AG09319 (cell line): ENCODE data around the gene CCDC33.

ENCODE experiments used
- DNase-seq: peaks from one replicate; pipeline ENCODE4 v3.0.0-alpha.2; 2010; ENCODE audit warnings: low read depth; ENCODE audit errors: extremely low read depth
- TF ChIP-seq, protein P1 (sequence below): IDR thresholded peaks from 2 replicates; pipeline ENCODE4 v1.5.1; 2011; ENCODE audit warnings: low read depth, mild to moderate bottlenecking, inconsistent platforms, low read length, moderate library complexity

Gene CCDC33

DNA sequence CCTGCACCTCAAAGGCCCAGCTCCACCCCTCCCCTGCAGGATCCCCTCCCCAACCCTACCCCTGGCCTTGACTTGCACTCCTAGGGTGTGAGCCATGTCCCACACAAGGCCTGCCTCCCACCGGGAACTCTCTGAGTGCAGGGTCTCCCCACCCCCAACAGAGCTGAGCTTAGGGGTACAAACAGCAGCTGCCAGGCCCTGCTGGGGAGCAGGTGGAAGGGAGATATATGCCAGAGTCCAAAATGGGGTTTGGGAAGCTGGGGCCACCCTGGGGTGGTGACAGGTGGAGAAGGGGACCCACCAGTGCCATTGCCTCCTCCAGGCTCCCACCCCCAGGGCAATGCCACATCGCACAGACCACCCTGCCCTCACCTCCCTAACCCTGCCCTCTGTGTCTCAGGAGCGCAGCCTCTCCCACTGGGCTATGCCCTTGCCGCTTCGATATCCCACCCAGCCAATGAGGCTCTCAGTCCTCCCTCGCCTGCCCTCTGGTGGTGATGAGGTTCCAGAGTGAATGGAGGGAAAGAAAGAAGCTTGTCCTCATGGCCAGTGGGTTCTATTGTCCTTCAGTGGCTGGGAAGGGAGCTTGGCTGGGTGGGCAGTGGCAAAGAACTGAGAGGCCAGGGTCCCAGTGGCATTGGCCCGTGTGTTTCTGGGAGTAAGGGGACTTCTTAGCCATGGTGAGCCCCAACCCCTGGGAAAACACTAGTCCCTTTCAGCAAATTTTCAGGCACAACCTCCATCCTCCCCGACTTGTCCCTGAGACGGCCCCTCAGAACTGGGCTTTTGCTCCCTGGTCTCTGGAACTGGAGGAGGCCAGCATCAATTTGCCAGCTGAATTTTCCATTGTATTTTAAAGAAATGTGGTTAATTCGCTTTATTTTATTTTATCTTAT, 84.5 kb downstream of the CCDC33 start:
- DNase-seq = no peak
- TF ChIP-seq, protein P1, sequence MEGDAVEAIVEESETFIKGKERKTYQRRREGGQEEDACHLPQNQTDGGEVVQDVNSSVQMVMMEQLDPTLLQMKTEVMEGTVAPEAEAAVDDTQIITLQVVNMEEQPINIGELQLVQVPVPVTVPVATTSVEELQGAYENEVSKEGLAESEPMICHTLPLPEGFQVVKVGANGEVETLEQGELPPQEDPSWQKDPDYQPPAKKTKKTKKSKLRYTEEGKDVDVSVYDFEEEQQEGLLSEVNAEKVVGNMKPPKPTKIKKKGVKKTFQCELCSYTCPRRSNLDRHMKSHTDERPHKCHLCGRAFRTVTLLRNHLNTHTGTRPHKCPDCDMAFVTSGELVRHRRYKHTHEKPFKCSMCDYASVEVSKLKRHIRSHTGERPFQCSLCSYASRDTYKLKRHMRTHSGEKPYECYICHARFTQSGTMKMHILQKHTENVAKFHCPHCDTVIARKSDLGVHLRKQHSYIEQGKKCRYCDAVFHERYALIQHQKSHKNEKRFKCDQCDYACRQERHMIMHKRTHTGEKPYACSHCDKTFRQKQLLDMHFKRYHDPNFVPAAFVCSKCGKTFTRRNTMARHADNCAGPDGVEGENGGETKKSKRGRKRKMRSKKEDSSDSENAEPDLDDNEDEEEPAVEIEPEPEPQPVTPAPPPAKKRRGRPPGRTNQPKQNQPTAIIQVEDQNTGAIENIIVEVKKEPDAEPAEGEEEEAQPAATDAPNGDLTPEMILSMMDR = peak; percentile 84

DNA sequence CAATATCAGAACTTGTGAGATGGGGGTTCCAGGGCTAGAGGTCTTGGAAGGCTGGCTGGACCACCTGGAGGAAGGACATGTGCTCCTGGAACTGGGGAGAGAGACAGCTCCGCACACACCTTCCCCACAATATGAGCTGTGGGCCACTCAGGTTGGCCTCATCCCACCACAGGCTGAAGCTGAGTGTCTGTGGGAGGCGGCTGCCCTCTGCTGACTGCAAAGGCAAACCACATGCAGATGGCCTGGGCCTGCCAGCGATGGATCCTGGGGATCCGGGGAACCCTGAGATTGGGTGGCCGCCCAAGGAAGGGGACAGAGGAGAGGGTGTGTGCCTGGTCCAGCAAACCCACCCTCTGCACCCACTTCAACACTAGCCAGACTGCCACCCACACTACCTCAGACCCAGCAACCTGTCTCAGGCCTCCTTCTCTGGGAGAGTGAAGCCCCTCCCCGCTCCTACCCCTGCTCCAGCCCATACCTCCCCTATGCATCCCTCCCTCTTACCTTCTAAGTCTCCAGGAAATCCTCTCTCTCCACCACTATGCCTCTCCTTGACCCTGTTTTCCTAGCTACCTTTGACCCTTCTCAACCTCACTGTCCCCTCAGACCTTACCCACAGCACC, 86.5 kb downstream of the CCDC33 start:
- DNase-seq = peak; percentile 24
- TF ChIP-seq, protein P1 = peak; percentile 96

DNA sequence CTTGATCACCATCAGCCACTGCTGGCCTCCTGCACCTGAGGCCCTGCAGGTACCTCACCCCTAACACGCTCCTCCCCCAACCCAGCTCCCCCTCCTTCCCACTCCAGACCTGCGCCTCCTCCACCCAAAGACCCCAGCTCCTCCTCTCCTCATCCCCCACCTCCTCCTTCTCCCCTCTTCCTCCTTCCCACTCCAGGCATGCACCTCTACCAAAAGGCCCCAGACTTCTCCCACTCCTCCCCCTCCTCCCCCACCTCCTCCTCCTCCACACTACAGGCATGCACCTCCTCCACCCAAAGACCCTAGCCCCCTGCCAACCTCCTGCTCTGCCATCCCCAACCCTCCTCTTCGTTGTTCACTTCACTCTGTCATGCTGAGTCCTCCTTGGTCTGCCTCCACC, 88.6 kb downstream of the CCDC33 start:
- TF ChIP-seq, protein P1 = no peak
- no peak for DNase-seq

DNA sequence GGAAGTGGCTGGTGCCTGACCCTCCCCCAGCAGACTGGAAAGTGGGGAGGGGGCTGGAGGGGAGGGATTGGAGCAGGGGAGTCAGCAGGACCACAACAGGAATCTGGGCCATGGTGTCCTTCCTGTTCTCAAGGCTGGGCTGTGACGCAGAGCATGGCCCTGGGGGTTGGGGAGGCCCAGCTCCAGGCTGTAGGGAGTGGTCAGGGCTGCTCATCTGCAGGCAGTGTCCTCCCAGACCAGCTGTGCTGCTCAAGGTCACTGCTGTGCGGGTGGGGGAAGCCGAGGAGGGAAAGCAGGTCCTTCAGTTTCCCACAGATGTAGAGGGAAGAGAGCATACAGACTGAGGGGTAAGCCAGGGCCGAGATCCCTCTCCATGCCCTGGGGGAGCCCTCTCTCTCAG, 90.6 kb downstream of the CCDC33 start:
- TF ChIP-seq, protein P1 = no peak
- DNase-seq = no peak

DNA sequence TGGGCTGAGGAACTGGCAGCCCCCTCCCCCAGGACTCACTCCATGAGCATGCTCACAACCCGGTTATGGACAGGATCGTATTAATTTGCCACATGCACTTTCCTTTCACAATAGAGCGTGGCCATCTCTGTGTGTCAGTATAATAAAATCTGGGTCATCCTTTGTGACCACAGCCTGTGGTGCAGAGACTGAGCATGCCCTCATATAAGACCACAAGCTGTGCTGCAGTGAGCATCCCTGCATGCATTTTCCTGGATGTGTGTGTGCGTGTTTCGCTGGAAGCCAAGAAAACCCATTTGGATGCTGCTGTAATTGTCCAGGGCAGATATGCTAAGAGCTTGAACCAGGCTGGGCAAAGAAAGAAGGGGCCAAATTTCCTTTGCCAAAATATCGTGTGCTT, 91.6 kb downstream of the CCDC33 start:
- TF ChIP-seq, protein P1 = no peak
- no peak for DNase-seq

DNA sequence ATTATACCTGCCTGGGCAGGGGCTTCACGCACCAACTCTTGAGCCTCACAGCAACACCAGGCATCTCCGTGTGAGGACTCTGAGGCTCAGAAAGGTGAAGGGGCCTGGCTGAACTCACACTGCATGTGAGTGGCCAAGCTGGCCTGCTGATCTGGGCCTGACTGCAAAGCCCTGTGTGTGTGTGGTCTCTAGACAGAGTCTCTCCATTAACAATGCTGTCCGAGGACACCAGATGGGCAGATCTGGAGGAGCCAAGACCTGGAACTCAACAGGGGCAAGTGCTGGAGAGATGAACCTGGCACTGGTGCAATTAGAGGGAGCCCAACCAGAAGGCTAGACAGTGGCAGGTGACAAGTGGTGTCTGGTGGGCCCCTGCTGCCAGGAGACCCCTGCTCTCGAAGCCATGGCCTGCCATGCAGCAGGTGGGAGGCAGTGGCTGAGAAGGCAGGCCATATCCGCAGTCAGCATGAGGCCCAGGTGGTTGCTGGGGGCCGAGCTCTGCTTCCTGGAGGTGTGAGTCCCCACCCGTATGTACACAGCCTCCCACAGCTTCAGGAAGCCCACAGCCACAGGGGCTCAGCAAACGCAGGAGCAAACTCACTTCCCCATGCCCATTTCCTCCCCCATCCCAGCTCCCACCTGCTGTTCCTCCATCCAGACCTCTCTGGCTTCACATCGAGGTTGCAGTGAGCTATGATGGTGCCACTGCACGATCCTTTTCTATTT, 92.4 kb downstream of the CCDC33 start:
- TF ChIP-seq, protein P1 = no peak
- no peak for DNase-seq
